ENCODE data around the gene NPFF. TPM values are rescaled to one million over a fixed set of nuclear protein-coding genes. Genes with fewer than 3 reads are reported as not detected.

NPFF gene
- polyA plus RNA-seq, 2 of the 4 experiments (the other 2 are of a cell fraction): 0.17 TPM; not detected in 1

- TF ChIP-seq ELK1 (IDR thresholded peaks at IDR 0.05; ENCODE audit: low read depth, low read length) (no peak), NPAS2 (CRISPR knock-in tag; IDR thresholded peaks at IDR 0.05; ENCODE audit: borderline replicate concordance) (no peak), POLR2AphosphoS2 (conservative IDR thresholded peaks at IDR 0.05; ENCODE audit: low read length) (no peak), ZFP36 (IDR thresholded peaks at IDR 0.05; ENCODE audit: borderline replicate concordance, partially characterized antibody) (no peak), SREBF2 (IDR thresholded peaks at IDR 0.05) (no peak), ZC3H11A (IDR thresholded peaks at IDR 0.05) (no peak), JUN (IDR thresholded peaks at IDR 0.05) (no peak), BCL3 (IDR thresholded peaks at IDR 0.05) (no peak)
These were observed 866 bp downstream of the NPFF start (continued) for GRCh38 chr12:53506450-53506785.

GRCh38 chr12:53505555-53506449, 1.5 kb downstream of the NPFF start:
- no peaks in the 10 kb centered on the region for H3K9me3 ChIP-seq
- WGBS (ENCODE audit: missing lambda C conversion rate): 87% methylated on average over 17 of the region's 19 CpGs
- peaks cover 21% of the 10 kb centered on the region for H3K4me1 ChIP-seq
- no peak for FAIRE-seq
- H3K4me3 ChIP-seq: no peak overlapping the region
- ChIA-PET CTCF (interaction anchor here (1.0 to 13.1 kb wide), 5 partner anchors 13 to 179 kb away, joined by 3 to 169 read pairs (median 5); partner anchors contain the start of gene AAAS), POLR2A (interaction anchor here (0.7 kb wide), 1 partner anchor 32 kb away, joined by 3 read pairs; no protein-coding TSS in a partner anchor)
- H3K4me2 ChIP-seq: no peak overlapping the region
- no peak for DNase-seq (ENCODE audit: low read depth in 1 of 2, low spot score in 1 of 2)
- no peak for ATAC-seq
- H3K27ac ChIP-seq: peak overlapping the region; percentile 29 to 53; a peak in 4 of 6 replicates
- no peak for TF ChIP-seq HOXA7 (CRISPR knock-in tag; IDR thresholded peaks at IDR 0.05)
- TF ChIP-seq ATOH8 (CRISPR knock-in tag; IDR thresholded peaks at IDR 0.05; ENCODE audit: low read depth): no peak
- no peak for TF ChIP-seq REST (IDR thresholded peaks at IDR 0.05)
- TF ChIP-seq SREBF2 (IDR thresholded peaks at IDR 0.05): no peak
- TF ChIP-seq CBX8 (IDR thresholded peaks at IDR 0.05): no peak
- no peak for TF ChIP-seq ZSCAN20 (CRISPR knock-in tag; IDR thresholded peaks at IDR 0.05)
- TF ChIP-seq BCL3 (IDR thresholded peaks at IDR 0.05): no peak
- TF ChIP-seq GATA3 (IDR thresholded peaks at IDR 0.05; ENCODE audit: borderline replicate concordance): no peak
- no peak for TF ChIP-seq CHD4 (IDR thresholded peaks at IDR 0.05; ENCODE audit: borderline replicate concordance)
- TF ChIP-seq FOSB (CRISPR knock-in tag; IDR thresholded peaks at IDR 0.05): no peak
- no peak for TF ChIP-seq PHF8 (IDR thresholded peaks at IDR 0.05; ENCODE audit: borderline replicate concordance, low read depth)
- no peak for TF ChIP-seq E2F6 (IDR thresholded peaks at IDR 0.05; ENCODE audit: borderline replicate concordance, low read depth)

Measured in A549 (cell line).